T47D (cell line): ENCODE results near the gene BUB1B.

Source experiments
- DNase-seq, 2 experiments: peaks; one replicate each; pipeline versions ENCODE4 v3.0.0 to v3.0.0-alpha.2; 2011 to 2012; ENCODE audit warnings: low read depth in 1 of 2, low spot score in 1 of 2
- JUND ChIP-seq: IDR thresholded peaks from 2 replicates; pipeline ENCODE4 v1.6.1; 2012; ENCODE audit warnings: low read depth
- in situ Hi-C: cut with HindIII; loops from 2 replicates; pipeline ENCODE4 v1.10.0; 2016; ENCODE audit warnings: low sequenced_read_pairs, low pct_unique_long_range_greater_than_20kb

Gene BUB1B

GRCh38 chr15:40175160-40175559 lies 14.3 kb downstream of the BUB1B start:
- no peak for TF ChIP-seq JUND
- DNase-seq, result no peak
- in situ Hi-C loops, result no loop called here

GRCh38 chr15:40182358-40183029 lies 21.6 kb downstream of the BUB1B start:
- DNase-seq, result no peak
- in situ Hi-C loops, result no loop called here
- no peak for TF ChIP-seq JUND

- no peak for DNase-seq
- in situ Hi-C loops, result no loop called here
Observed at GRCh38 chr15:40183636-40184463, 23.0 kb downstream of the BUB1B start.

GRCh38 chr15:40190591-40190990 lies 29.7 kb downstream of the BUB1B start:
- no peak for DNase-seq
- in situ Hi-C loops, result no loop called here
- TF ChIP-seq JUND, result no peak

More at GRCh38 chr15:40183636-40184463, 23.0 kb downstream of the BUB1B start:
- TF ChIP-seq JUND, result no peak

- DNase-seq, result no peak
- no peak for TF ChIP-seq JUND
- in situ Hi-C loops, result no loop called here
Observed at GRCh38 chr15:40192942-40193341, 32.1 kb downstream of the BUB1B start.

- no peak for TF ChIP-seq JUND
- in situ Hi-C loops, result no loop called here
- DNase-seq, result no peak
Observed at GRCh38 chr15:40197434-40197833, 36.6 kb downstream of the BUB1B start.

GRCh38 chr15:40198355-40199085 lies 37.7 kb downstream of the BUB1B start:
- no peak for TF ChIP-seq JUND
- no peak for DNase-seq
- in situ Hi-C loops, result no loop called here

GRCh38 chr15:40204100-40204499 lies 43.2 kb downstream of the BUB1B start:
- no peak for TF ChIP-seq JUND
- DNase-seq, result no peak
- in situ Hi-C loops, result no loop called here

GRCh38 chr15:40217166-40217824 lies 56.4 kb downstream of the BUB1B start:
- in situ Hi-C loops, result no loop called here
- no peak for TF ChIP-seq JUND
- DNase-seq, result peak; percentile 46 to 84

- in situ Hi-C loops, result no loop called here
- no peak for TF ChIP-seq JUND
- no peak for DNase-seq
Observed at GRCh38 chr15:40219801-40220200, 58.9 kb downstream of the BUB1B start.

GRCh38 chr15:40222131-40222530 lies 61.3 kb downstream of the BUB1B start:
- DNase-seq, result no peak
- TF ChIP-seq JUND, result no peak
- in situ Hi-C loops, result no loop called here

- in situ Hi-C loops, result no loop called here
Observed at GRCh38 chr15:40226736-40227135, 65.9 kb downstream of the BUB1B start.

More at GRCh38 chr15:40226736-40227135, 65.9 kb downstream of the BUB1B start:
- DNase-seq, result no peak
- no peak for TF ChIP-seq JUND
